ENCODE data around the gene ACVR1B.

The ACVR1B gene

GRCh38 chr12:51959211-51959610 lies 7.7 kb downstream of the ACVR1B start:
- Histone ChIP-seq H3K27ac (ENCODE audit: low read depth, low read length, severe bottlenecking) (no peak overlapping the region), H3K4me3 (ENCODE audit: extremely low read depth, insufficient read depth, low read length, poor library complexity, severe bottlenecking) (no peak overlapping the region), H3K9me3 (ENCODE audit: control insufficient read depth, low read length) (peaks cover 8% of the 10 kb centered on the region), H3K4me1 (ENCODE audit: control insufficient read depth, insufficient read depth, low read length, poor library complexity, severe bottlenecking) (no peaks in the 10 kb centered on the region), H3K36me3 (ENCODE audit: control insufficient read depth, insufficient read depth, low read length) (peaks cover 39% of the 10 kb centered on the region)
- WGBS, 2 experiments (ENCODE audit: insufficient coverage in 2 of 2), result 96% methylated on average over 3 of the region's 3 CpGs

- Histone ChIP-seq H3K36me3 (ENCODE audit: control insufficient read depth, insufficient read depth, low read length) (peaks cover 43% of the 10 kb centered on the region), H3K9me3 (ENCODE audit: control insufficient read depth, low read length) (peaks cover 8% of the 10 kb centered on the region), H3K4me1 (ENCODE audit: control insufficient read depth, insufficient read depth, low read length, poor library complexity, severe bottlenecking) (no peaks in the 10 kb centered on the region), H3K27ac (ENCODE audit: low read depth, low read length, severe bottlenecking) (no peak overlapping the region), H3K4me3 (ENCODE audit: extremely low read depth, insufficient read depth, low read length, poor library complexity, severe bottlenecking) (no peak overlapping the region)
- 94 to 97% methylated on average over 3 to 4 of the region's 4 CpGs for WGBS, 2 experiments (ENCODE audit: insufficient coverage in 2 of 2)
Observed at GRCh38 chr12:51959921-51960320, 8.4 kb downstream of the ACVR1B start.

- H3K27ac ChIP-seq (ENCODE audit: low read depth, low read length, severe bottlenecking), result no peak overlapping the region
- peaks cover 10% of the 10 kb centered on the region for H3K9me3 ChIP-seq (ENCODE audit: control insufficient read depth, low read length)
- H3K36me3 ChIP-seq (ENCODE audit: control insufficient read depth, insufficient read depth, low read length), result peaks cover 49% of the 10 kb centered on the region
- 78% methylated on average over 1 of the region's 1 CpG; no CpG with 5 or more reads in 1 of the 2 experiments for WGBS, 2 experiments (ENCODE audit: insufficient coverage in 2 of 2)
- H3K4me1 ChIP-seq (ENCODE audit: control insufficient read depth, insufficient read depth, low read length, poor library complexity, severe bottlenecking), result no peaks in the 10 kb centered on the region
- H3K4me3 ChIP-seq (ENCODE audit: extremely low read depth, insufficient read depth, low read length, poor library complexity, severe bottlenecking), result no peak overlapping the region
Observed at GRCh38 chr12:51960488-51960887, 9.0 kb downstream of the ACVR1B start.

GRCh38 chr12:51960890-51961289 lies 9.4 kb downstream of the ACVR1B start:
- H3K27ac ChIP-seq (ENCODE audit: low read depth, low read length, severe bottlenecking), result no peak overlapping the region
- H3K4me3 ChIP-seq (ENCODE audit: extremely low read depth, insufficient read depth, low read length, poor library complexity, severe bottlenecking), result no peak overlapping the region
- peaks cover 46% of the 10 kb centered on the region for H3K36me3 ChIP-seq (ENCODE audit: control insufficient read depth, insufficient read depth, low read length)
- peaks cover 14% of the 10 kb centered on the region for H3K9me3 ChIP-seq (ENCODE audit: control insufficient read depth, low read length)
- WGBS, 2 experiments (ENCODE audit: insufficient coverage in 2 of 2), result 100% methylated on average over 1 to 2 of the region's 6 CpGs
- H3K4me1 ChIP-seq (ENCODE audit: control insufficient read depth, insufficient read depth, low read length, poor library complexity, severe bottlenecking), result no peaks in the 10 kb centered on the region

- H3K9me3 ChIP-seq (ENCODE audit: control insufficient read depth, low read length), result peaks cover 11% of the 10 kb centered on the region
- no peaks in the 10 kb centered on the region for H3K4me1 ChIP-seq (ENCODE audit: control insufficient read depth, insufficient read depth, low read length, poor library complexity, severe bottlenecking)
- H3K27ac ChIP-seq (ENCODE audit: low read depth, low read length, severe bottlenecking), result no peak overlapping the region
- no CpG with 5 or more reads among the region's 1 CpG for WGBS, 2 experiments (ENCODE audit: insufficient coverage in 2 of 2)
- H3K36me3 ChIP-seq (ENCODE audit: control insufficient read depth, insufficient read depth, low read length), result peaks cover 38% of the 10 kb centered on the region
- H3K4me3 ChIP-seq (ENCODE audit: extremely low read depth, insufficient read depth, low read length, poor library complexity, severe bottlenecking), result no peak overlapping the region
Observed at GRCh38 chr12:51961834-51962233, 10.3 kb downstream of the ACVR1B start.

GRCh38 chr12:51962737-51963136 lies 11.2 kb downstream of the ACVR1B start:
- no peaks in the 10 kb centered on the region for H3K4me1 ChIP-seq (ENCODE audit: control insufficient read depth, insufficient read depth, low read length, poor library complexity, severe bottlenecking)
- H3K36me3 ChIP-seq (ENCODE audit: control insufficient read depth, insufficient read depth, low read length), result peaks cover 38% of the 10 kb centered on the region
- H3K9me3 ChIP-seq (ENCODE audit: control insufficient read depth, low read length), result peaks cover 11% of the 10 kb centered on the region
- no peak overlapping the region for H3K27ac ChIP-seq (ENCODE audit: low read depth, low read length, severe bottlenecking)
- no peak overlapping the region for H3K4me3 ChIP-seq (ENCODE audit: extremely low read depth, insufficient read depth, low read length, poor library complexity, severe bottlenecking)
- 94 to 100% methylated on average over 2 of the region's 3 CpGs for WGBS, 2 experiments (ENCODE audit: insufficient coverage in 2 of 2)

GRCh38 chr12:51963477-51963876 lies 12.0 kb downstream of the ACVR1B start:
- WGBS, 2 experiments (ENCODE audit: insufficient coverage in 2 of 2), result no CpG with 5 or more reads among the region's 4 CpGs

GRCh38 chr12:51969643-51970042 lies 18.1 kb downstream of the ACVR1B start:
- Histone ChIP-seq H3K4me1 (ENCODE audit: control insufficient read depth, insufficient read depth, low read length, poor library complexity, severe bottlenecking) (peaks cover 41% of the 10 kb centered on the region), H3K36me3 (ENCODE audit: control insufficient read depth, insufficient read depth, low read length) (peaks cover 10% of the 10 kb centered on the region), H3K9me3 (ENCODE audit: control insufficient read depth, low read length) (peaks cover 11% of the 10 kb centered on the region), H3K27ac (ENCODE audit: low read depth, low read length, severe bottlenecking) (no peak overlapping the region), H3K4me3 (ENCODE audit: extremely low read depth, insufficient read depth, low read length, poor library complexity, severe bottlenecking) (no peak overlapping the region)
- 100% methylated on average over 2 of the region's 2 CpGs for WGBS, 2 experiments (ENCODE audit: insufficient coverage in 2 of 2)

More at GRCh38 chr12:51963477-51963876, 12.0 kb downstream of the ACVR1B start:
- Histone ChIP-seq H3K27ac (ENCODE audit: low read depth, low read length, severe bottlenecking) (no peak overlapping the region), H3K36me3 (ENCODE audit: control insufficient read depth, insufficient read depth, low read length) (peaks cover 38% of the 10 kb centered on the region), H3K4me3 (ENCODE audit: extremely low read depth, insufficient read depth, low read length, poor library complexity, severe bottlenecking) (no peak overlapping the region), H3K9me3 (ENCODE audit: control insufficient read depth, low read length) (peaks cover 11% of the 10 kb centered on the region), H3K4me1 (ENCODE audit: control insufficient read depth, insufficient read depth, low read length, poor library complexity, severe bottlenecking) (no peaks in the 10 kb centered on the region)

GRCh38 chr12:51970904-51971646 lies 19.6 kb downstream of the ACVR1B start:
- H3K27ac ChIP-seq (ENCODE audit: low read depth, low read length, severe bottlenecking), result no peak overlapping the region
- H3K9me3 ChIP-seq (ENCODE audit: control insufficient read depth, low read length), result peaks cover 3% of the 10 kb centered on the region
- peaks cover 54% of the 10 kb centered on the region for H3K4me1 ChIP-seq (ENCODE audit: control insufficient read depth, insufficient read depth, low read length, poor library complexity, severe bottlenecking)
- WGBS, 2 experiments (ENCODE audit: insufficient coverage in 2 of 2), result 59 to 72% methylated on average over 7 to 8 of the region's 13 CpGs
- H3K36me3 ChIP-seq (ENCODE audit: control insufficient read depth, insufficient read depth, low read length), result peaks cover 10% of the 10 kb centered on the region
- no peak overlapping the region for H3K4me3 ChIP-seq (ENCODE audit: extremely low read depth, insufficient read depth, low read length, poor library complexity, severe bottlenecking)

GRCh38 chr12:51971679-51972421 lies 20.4 kb downstream of the ACVR1B start:
- no peak overlapping the region for H3K4me3 ChIP-seq (ENCODE audit: extremely low read depth, insufficient read depth, low read length, poor library complexity, severe bottlenecking)
- WGBS, 2 experiments (ENCODE audit: insufficient coverage in 2 of 2), result no CpG with 5 or more reads among the region's 4 CpGs
- H3K36me3 ChIP-seq (ENCODE audit: control insufficient read depth, insufficient read depth, low read length), result peaks cover 15% of the 10 kb centered on the region
- peaks cover 62% of the 10 kb centered on the region for H3K4me1 ChIP-seq (ENCODE audit: control insufficient read depth, insufficient read depth, low read length, poor library complexity, severe bottlenecking)
- H3K27ac ChIP-seq (ENCODE audit: low read depth, low read length, severe bottlenecking), result peak overlapping the region; percentile 34
- H3K9me3 ChIP-seq (ENCODE audit: control insufficient read depth, low read length), result no peaks in the 10 kb centered on the region

GRCh38 chr12:51972422-51972812 lies 20.9 kb downstream of the ACVR1B start:
- H3K27ac ChIP-seq (ENCODE audit: low read depth, low read length, severe bottlenecking), result peak overlapping the region; percentile 34
- peaks cover 67% of the 10 kb centered on the region for H3K4me1 ChIP-seq (ENCODE audit: control insufficient read depth, insufficient read depth, low read length, poor library complexity, severe bottlenecking)
- WGBS, 2 experiments (ENCODE audit: insufficient coverage in 2 of 2), result 88 to 93% methylated on average over 2 to 3 of the region's 5 CpGs
- no peaks in the 10 kb centered on the region for H3K9me3 ChIP-seq (ENCODE audit: control insufficient read depth, low read length)
- peaks cover 18% of the 10 kb centered on the region for H3K36me3 ChIP-seq (ENCODE audit: control insufficient read depth, insufficient read depth, low read length)
- H3K4me3 ChIP-seq (ENCODE audit: extremely low read depth, insufficient read depth, low read length, poor library complexity, severe bottlenecking), result no peak overlapping the region

All from mesodermal cell (in vitro differentiated cells).